Effector memory CD8-positive, alpha-beta T cell (primary cell): ENCODE results near the gene ISCU.

Source experiments
- ATAC-seq: fragments of 150-1000 bp; cut with Tn5 transposase; replicated peaks from 2 replicates; pipeline ENCODE4 v1.10.0; 2021; ENCODE audit warnings: mild to moderate bottlenecking, moderate library complexity
- DNase-seq, 3 experiments: peaks; one replicate each; pipeline ENCODE4 v3.0.0; 2021
- H3K27ac Mint-ChIP-seq, 2 donors: one replicate each; pipeline ENCODE4 v1.8.0; 2022; ENCODE audit warnings: mild to moderate bottlenecking in 2 of 2, mixed read lengths in 2 of 2, moderate library complexity in 2 of 2
- H3K27me3 Mint-ChIP-seq, 2 donors: one replicate each; pipeline ENCODE4 v1.8.0; 2022; ENCODE audit warnings: mixed read lengths in 2 of 2
- H3K36me3 Mint-ChIP-seq: one replicate; pipeline ENCODE4 v1.8.0; 2022; ENCODE audit warnings: mild to moderate bottlenecking, moderate library complexity, mixed read lengths; ENCODE audit not compliant: insufficient read depth
- H3K4me1 Mint-ChIP-seq, 2 donors: one replicate each; pipeline ENCODE4 v1.8.0; 2022; ENCODE audit warnings: low read depth in 2 of 2, mixed read lengths in 2 of 2
- H3K4me3 Mint-ChIP-seq, 2 donors: one replicate each; pipeline ENCODE4 v1.8.0; 2022; ENCODE audit warnings: mild to moderate bottlenecking in 2 of 2, mixed read lengths in 2 of 2, moderate library complexity in 2 of 2
- H3K9me3 Mint-ChIP-seq, 2 donors: one replicate each; pipeline ENCODE4 v1.8.0; 2022; ENCODE audit warnings: mixed read lengths in 2 of 2

ISCU gene

GRCh38 chr12:108602976-108603704, 40.7 kb downstream of the ISCU start:
- no peak overlapping the region for H3K27ac Mint-ChIP-seq
- no peaks in the 10 kb centered on the region for H3K9me3 Mint-ChIP-seq
- H3K4me1 Mint-ChIP-seq, result no peaks in the 10 kb centered on the region
- DNase-seq, result no peak
- peaks cover 14% of the 10 kb centered on the region for H3K36me3 Mint-ChIP-seq
- no peaks in the 10 kb centered on the region for H3K27me3 Mint-ChIP-seq
- no peak for ATAC-seq
- H3K4me3 Mint-ChIP-seq, result no peak overlapping the region

GRCh38 chr12:108603743-108604142, 41.3 kb downstream of the ISCU start:
- no peaks in the 10 kb centered on the region for H3K27me3 Mint-ChIP-seq
- H3K9me3 Mint-ChIP-seq, result no peaks in the 10 kb centered on the region
- no peak overlapping the region for H3K4me3 Mint-ChIP-seq
- peaks cover 14% of the 10 kb centered on the region for H3K36me3 Mint-ChIP-seq
- H3K4me1 Mint-ChIP-seq, result no peaks in the 10 kb centered on the region
- H3K27ac Mint-ChIP-seq, result no peak overlapping the region
- ATAC-seq, result no peak
- no peak for DNase-seq

- no peak overlapping the region for H3K4me3 Mint-ChIP-seq
- no peaks in the 10 kb centered on the region for H3K9me3 Mint-ChIP-seq
- H3K36me3 Mint-ChIP-seq, result peaks cover 14% of the 10 kb centered on the region
- DNase-seq (no peak), ATAC-seq (no peak)
- no peaks in the 10 kb centered on the region for H3K27me3 Mint-ChIP-seq
- H3K27ac Mint-ChIP-seq, result peak overlapping the region in 1 of 2 donors; percentile 65
- no peaks in the 10 kb centered on the region for H3K4me1 Mint-ChIP-seq
Measured at GRCh38 chr12:108604208-108604941, 42.0 kb downstream of the ISCU start.

- Mint-ChIP-seq H3K27ac (peak overlapping the region; percentile 59 to 65), H3K4me3 (peak overlapping the region in 1 of 2 donors; percentile 34), H3K9me3 (no peaks in the 10 kb centered on the region), H3K36me3 (peaks cover 12% of the 10 kb centered on the region), H3K27me3 (no peaks in the 10 kb centered on the region), H3K4me1 (no peaks in the 10 kb centered on the region)
- no peak for DNase-seq
- ATAC-seq, result no peak
Measured at GRCh38 chr12:108605000-108605689, 42.7 kb downstream of the ISCU start.

DNA sequence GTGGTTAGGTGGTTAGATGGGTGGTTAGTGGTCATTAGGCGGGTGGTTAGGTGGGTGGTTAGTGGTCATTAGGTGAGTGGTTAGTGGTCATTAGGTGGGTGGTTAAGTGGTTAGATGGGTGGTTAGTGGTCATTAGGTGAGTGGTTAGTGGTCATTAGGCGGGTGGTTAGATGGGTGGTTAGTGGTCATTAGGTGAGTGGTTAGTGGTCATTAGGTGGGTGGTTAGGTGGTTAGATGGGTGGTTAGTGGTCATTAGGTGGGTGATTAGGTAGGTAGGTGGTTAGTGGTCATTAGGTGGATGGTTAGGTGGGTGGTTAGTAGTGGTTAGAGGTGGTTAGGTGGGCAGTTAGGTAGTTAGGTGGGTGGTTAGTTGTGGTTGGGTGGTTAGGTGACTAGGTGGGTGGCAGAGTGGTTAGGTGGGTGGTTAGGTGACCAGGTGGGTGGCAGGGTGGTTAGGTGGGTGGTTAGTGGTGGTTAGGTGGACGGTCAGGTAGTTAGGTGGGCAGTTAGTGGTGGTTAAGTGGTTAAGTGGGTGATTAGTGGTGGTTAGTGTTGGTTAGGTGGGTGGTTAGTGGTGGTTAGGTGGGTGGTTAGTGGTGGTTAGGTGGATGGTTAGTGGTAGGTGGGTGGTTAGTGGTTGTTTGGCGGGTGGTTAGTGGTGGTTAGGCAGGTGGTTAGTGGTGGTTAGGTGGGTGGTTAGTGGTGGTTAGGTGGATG, 43.5 kb downstream of the ISCU start:
- Mint-ChIP-seq H3K9me3 (no peaks in the 10 kb centered on the region), H3K27ac (peak overlapping the region; percentile 59 to 65), H3K36me3 (peaks cover 12% of the 10 kb centered on the region), H3K4me3 (peak overlapping the region in 1 of 2 donors; percentile 34), H3K4me1 (no peaks in the 10 kb centered on the region), H3K27me3 (no peaks in the 10 kb centered on the region)
- DNase-seq (no peak), ATAC-seq (no peak)

DNA sequence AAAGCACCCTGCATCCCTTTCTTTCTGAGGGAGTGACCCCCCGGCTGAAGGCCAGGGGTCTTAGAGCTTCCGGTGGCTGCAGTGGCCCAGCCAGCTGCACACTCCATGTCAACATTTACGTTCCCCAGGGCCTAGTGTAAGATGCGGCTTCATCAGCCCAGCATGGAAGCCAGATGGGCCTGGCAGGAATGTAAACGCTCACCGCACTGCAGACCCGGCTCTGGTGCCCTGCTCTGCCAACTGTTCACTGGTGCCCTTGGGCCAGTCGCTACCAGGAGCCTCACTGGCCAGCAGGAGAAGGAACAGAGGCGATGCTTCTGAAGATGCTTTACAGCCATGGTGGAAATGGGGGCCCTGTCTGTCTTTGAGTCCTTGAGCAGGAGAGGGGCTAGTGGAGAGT, 44.1 kb downstream of the ISCU start:
- H3K4me3 Mint-ChIP-seq, result no peak overlapping the region
- no peaks in the 10 kb centered on the region for H3K9me3 Mint-ChIP-seq

DNA sequence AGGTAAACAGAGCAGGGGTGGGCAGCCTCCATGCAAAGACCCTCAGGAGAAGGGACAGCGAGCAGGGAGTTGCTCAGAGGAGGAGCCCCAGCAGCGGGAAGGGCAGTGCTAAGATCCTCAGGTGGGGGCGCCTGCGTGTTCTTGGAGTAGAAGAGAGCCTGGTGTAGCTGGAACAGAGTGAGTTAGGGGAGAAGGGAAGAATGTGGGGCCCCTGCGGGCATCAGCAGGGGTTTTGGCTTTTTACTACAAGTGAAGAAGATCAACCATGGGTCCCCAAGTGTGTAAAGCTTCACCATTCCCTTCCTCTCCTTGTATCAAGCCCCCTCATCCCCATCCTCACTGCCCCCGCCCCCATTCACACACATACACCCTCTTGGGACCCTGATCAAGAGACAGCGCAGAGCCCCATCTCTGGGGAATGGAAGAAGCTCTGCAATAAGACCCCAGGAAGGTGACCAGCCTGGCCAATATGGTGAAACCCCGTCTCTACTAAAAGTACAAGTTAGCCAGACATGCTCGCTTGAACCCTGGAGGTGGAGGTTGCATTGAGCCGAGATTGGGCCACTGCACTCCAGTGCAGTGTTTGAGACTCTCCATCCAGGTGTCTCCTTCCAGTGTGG, 45.7 kb downstream of the ISCU start:
- no peak overlapping the region for H3K4me3 Mint-ChIP-seq
- no peak for DNase-seq

More for the DNA sequence above, 44.1 kb downstream of the ISCU start:
- Mint-ChIP-seq H3K27ac (peak overlapping the region in 1 of 2 donors; percentile 65), H3K27me3 (no peaks in the 10 kb centered on the region), H3K4me1 (peaks cover 0 to under 1% of the 10 kb centered on the region in 2 donors), H3K36me3 (peaks cover 12% of the 10 kb centered on the region)
- DNase-seq (no peak), ATAC-seq (no peak)

GRCh38 chr12:108608616-108609015, 46.2 kb downstream of the ISCU start:
- no peak for DNase-seq
- H3K4me3 Mint-ChIP-seq, result no peak overlapping the region

More for the DNA sequence above, 45.7 kb downstream of the ISCU start:
- Mint-ChIP-seq H3K9me3 (no peaks in the 10 kb centered on the region), H3K27ac (no peak overlapping the region), H3K27me3 (no peaks in the 10 kb centered on the region), H3K36me3 (peaks cover 12% of the 10 kb centered on the region), H3K4me1 (peaks cover 7 to 10% of the 10 kb centered on the region in 2 donors)
- no peak for ATAC-seq

DNA sequence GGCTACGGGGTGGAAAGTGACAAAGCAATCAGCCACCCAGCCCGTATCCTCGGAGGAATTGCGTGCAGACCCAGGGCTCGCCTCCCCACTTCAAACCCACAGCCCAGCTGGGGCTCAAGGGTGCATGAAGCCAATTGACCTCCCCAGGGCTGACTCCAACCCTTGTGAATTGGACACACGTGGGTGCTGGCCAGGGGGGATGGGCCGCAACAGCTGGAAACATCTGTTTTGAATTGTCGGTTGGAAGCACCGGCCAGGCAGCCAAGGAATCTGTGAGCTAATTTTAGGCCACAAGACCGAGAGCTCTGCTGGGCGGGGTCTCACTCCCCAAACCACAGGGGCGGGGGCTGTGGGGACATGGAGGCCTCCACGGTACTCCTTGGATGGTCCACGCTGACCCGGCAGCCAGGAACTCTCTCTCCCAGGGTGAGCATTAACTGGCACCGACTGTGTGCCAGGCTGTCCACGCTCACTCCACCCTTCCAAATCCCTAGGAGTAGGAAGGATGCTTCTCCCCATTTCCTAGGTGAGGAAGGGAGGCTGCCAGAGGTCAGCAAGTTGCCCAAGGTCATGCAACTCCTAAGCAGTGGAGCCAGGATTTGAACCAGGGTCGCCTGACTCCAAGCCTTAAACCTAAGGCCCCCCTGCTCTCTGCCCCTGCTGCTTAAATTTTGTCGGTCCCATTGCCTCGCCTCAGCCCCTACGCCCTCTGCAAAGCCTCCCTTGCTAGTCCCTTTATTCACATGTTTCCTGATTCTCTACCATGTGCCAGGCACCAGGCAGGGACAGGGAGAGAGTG, 47.3 kb downstream of the ISCU start:
- no peak for ATAC-seq
- H3K4me1 Mint-ChIP-seq, result peaks cover 13 to 18% of the 10 kb centered on the region in 2 donors
- no peaks in the 10 kb centered on the region for H3K27me3 Mint-ChIP-seq
- no peak overlapping the region for H3K4me3 Mint-ChIP-seq
- DNase-seq, result no peak
- H3K36me3 Mint-ChIP-seq, result peaks cover 13% of the 10 kb centered on the region
- peak overlapping the region in 1 of 2 donors; percentile 19 for H3K27ac Mint-ChIP-seq
- H3K9me3 Mint-ChIP-seq, result no peaks in the 10 kb centered on the region

More at GRCh38 chr12:108608616-108609015, 46.2 kb downstream of the ISCU start:
- ATAC-seq, result no peak
- Mint-ChIP-seq H3K4me1 (peaks cover 9 to 13% of the 10 kb centered on the region in 2 donors), H3K9me3 (no peaks in the 10 kb centered on the region), H3K36me3 (peaks cover 14% of the 10 kb centered on the region), H3K27me3 (no peaks in the 10 kb centered on the region), H3K27ac (no peak overlapping the region)

DNA sequence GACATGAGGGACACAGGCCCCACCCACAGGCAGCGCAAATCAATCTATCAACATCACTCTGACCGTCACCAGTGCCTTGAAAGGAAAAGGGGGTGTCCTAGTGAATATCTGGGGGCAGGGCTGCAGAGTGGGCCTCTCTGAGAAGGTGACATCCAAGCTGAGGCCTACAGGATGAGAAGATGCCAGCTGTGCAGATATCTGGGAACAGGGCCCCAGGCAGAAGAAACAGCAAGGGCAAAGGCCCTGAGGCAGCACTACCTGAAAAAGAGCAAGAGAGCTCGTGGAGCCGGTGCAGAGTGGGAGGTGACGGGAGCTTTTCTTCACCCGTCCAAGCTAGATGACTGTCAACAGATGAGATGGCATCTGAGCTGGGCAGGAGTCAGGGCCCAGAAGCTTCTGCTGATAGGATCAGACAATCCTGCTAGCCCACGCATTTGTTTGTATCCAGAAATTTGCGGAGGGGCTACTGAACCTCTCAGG, 48.0 kb downstream of the ISCU start:
- ATAC-seq (no peak), DNase-seq (no peak)
- Mint-ChIP-seq H3K4me3 (no peak overlapping the region), H3K36me3 (peaks cover 10% of the 10 kb centered on the region), H3K27me3 (no peaks in the 10 kb centered on the region), H3K9me3 (no peaks in the 10 kb centered on the region), H3K4me1 (peaks cover 13 to 21% of the 10 kb centered on the region in 2 donors), H3K27ac (peak overlapping the region in 1 of 2 donors; percentile 19)

DNA sequence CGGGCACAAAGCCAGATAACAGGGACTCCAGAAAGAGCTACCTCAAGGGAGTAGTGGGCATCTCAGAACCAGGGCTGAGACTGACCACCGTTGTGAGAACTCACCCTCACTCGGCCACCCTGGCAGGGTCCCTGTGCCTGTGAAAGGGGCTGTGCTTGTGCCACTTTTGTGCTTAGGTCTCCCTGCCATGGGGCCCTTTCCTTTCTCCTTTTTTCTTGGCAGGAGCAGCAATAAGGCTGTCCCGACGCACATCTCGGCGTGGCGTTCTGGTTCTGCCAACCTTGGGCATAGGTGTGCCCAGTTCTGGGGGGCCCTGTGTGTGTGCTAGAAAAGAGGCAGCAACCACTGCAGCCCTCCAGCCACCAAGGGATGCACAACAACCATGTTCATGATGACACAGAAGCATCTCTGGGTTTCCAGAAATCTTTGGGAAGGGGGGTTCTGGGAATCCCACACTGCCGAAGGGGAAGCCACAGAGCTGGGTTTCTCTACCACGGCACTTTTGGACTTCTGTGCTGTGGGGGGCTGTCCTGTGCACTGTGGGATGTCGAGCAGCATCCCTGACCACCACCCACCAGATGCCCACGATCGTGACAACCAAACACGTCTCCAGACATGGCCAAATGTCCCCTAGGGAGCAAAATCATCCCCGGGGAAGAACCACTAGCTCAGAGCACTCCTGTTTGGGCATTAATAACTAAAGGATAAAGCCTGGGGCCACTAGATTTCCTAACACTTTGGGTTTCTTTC, 48.6 kb downstream of the ISCU start:
- no peaks in the 10 kb centered on the region for H3K27me3 Mint-ChIP-seq
- H3K4me1 Mint-ChIP-seq, result peaks cover 13 to 22% of the 10 kb centered on the region in 2 donors
- ATAC-seq, result no peak
- no peak overlapping the region for H3K4me3 Mint-ChIP-seq
- H3K27ac Mint-ChIP-seq, result peak overlapping the region in 1 of 2 donors; percentile 58
- no peak for DNase-seq
- H3K9me3 Mint-ChIP-seq, result peaks cover 0 to under 1% of the 10 kb centered on the region in 2 donors
- peaks cover 10% of the 10 kb centered on the region for H3K36me3 Mint-ChIP-seq
